Neural crest cell (in vitro differentiated cells): ENCODE measurements around the gene SLC35F1. TPM values are rescaled to one million over a fixed set of nuclear protein-coding genes. Genes with fewer than 3 reads are reported as not detected.

ENCODE experiments used
- DNase-seq: peaks from one replicate; pipeline ENCODE4 v3.0.0; 2021; ENCODE audit warnings: low read depth, mixed read lengths, low spot score
- H3K27ac Mint-ChIP-seq: one replicate; pipeline ENCODE4 v1.8.0; 2021; ENCODE audit warnings: mild to moderate bottlenecking, mixed read lengths; ENCODE audit not compliant: unreplicated experiment
- H3K27me3 Mint-ChIP-seq: 2 replicates; pipeline ENCODE4 v1.8.0; 2021; ENCODE audit warnings: low read depth, mild to moderate bottlenecking, mixed read lengths
- H3K36me3 Mint-ChIP-seq: 2 replicates; pipeline ENCODE4 v1.8.0; 2021; ENCODE audit warnings: low read depth, mild to moderate bottlenecking, mixed read lengths
- H3K4me1 Mint-ChIP-seq: 2 replicates; pipeline ENCODE4 v1.8.0; 2021; ENCODE audit warnings: mixed read lengths
- H3K4me3 Mint-ChIP-seq: one replicate; pipeline ENCODE4 v1.8.0; 2021; ENCODE audit warnings: mild to moderate bottlenecking, mixed read lengths
- H3K9me3 Mint-ChIP-seq: 2 replicates; pipeline ENCODE4 v1.8.0; 2021; ENCODE audit warnings: mixed read lengths
- total RNA-seq: library from RNA; stranded (reverse); gene quantifications from 2 replicates; pipeline ENCODE4 v1.2.1, GENCODE V29; 2021
- TF ChIP-seq, protein P1 (sequence below): fragments of 200-600 bp; sonication (generic); conservative IDR thresholded peaks from 2 replicates; pipeline ENCODE4 v1.5.0; 2021; ENCODE audit warnings: antibody characterized with exemption, mild to moderate bottlenecking

The SLC35F1 gene
- total RNA-seq, 1 donor from 2014 or later = 41.4 TPM

DNA sequence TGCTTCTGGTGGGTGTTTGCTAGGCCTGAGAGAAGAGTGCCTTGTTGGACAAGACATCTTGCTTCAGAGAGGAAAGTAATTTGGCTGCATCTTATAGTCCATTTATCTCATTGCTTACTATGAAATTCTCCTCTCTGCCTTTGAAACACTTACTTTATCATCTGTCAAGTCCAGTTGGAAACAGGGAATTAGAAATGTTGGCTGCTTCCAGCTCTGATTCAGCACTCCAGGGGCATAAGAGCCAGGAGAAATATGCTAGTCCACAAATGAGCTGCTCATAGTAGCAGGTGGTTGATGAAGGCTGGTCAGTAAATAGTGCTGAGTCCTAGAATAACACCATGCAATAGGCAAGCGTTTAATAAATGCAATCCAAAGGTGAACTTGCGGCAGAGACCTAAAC, 227.1 kb downstream of the SLC35F1 start:
- DNase-seq = no peak
- Mint-ChIP-seq H3K27ac (no peak overlapping the region), H3K4me3 (no peak overlapping the region), H3K27me3 (no peaks in the 10 kb centered on the region), H3K9me3 (peaks cover 3% of the 10 kb centered on the region), H3K4me1 (peaks cover 23% of the 10 kb centered on the region), H3K36me3 (peaks cover 3% of the 10 kb centered on the region)
- TF ChIP-seq, protein P1, sequence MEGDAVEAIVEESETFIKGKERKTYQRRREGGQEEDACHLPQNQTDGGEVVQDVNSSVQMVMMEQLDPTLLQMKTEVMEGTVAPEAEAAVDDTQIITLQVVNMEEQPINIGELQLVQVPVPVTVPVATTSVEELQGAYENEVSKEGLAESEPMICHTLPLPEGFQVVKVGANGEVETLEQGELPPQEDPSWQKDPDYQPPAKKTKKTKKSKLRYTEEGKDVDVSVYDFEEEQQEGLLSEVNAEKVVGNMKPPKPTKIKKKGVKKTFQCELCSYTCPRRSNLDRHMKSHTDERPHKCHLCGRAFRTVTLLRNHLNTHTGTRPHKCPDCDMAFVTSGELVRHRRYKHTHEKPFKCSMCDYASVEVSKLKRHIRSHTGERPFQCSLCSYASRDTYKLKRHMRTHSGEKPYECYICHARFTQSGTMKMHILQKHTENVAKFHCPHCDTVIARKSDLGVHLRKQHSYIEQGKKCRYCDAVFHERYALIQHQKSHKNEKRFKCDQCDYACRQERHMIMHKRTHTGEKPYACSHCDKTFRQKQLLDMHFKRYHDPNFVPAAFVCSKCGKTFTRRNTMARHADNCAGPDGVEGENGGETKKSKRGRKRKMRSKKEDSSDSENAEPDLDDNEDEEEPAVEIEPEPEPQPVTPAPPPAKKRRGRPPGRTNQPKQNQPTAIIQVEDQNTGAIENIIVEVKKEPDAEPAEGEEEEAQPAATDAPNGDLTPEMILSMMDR = no peak

DNA sequence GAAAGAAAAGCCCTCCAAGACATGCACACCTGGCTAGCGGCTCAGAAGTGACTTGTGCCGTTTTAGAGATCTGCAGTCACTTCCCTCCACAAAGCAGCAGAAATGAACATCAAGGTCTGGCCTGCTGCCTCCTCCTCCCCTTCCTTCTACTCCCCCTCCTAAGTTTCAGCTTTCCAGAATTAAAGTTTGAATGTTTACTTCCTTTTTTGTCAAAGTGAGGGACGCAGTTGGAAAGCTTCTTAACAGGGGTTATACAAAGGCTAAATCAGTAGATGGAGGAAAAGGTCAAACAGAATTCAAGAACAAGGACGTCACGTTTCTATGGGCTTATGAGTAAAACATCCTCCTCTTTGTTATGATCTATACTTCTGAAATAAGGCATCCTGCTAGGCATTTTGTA, 227.7 kb downstream of the SLC35F1 start:
- no peaks in the 10 kb centered on the region for H3K27me3 Mint-ChIP-seq
- peaks cover 23% of the 10 kb centered on the region for H3K4me1 Mint-ChIP-seq
- no peak for DNase-seq

DNA sequence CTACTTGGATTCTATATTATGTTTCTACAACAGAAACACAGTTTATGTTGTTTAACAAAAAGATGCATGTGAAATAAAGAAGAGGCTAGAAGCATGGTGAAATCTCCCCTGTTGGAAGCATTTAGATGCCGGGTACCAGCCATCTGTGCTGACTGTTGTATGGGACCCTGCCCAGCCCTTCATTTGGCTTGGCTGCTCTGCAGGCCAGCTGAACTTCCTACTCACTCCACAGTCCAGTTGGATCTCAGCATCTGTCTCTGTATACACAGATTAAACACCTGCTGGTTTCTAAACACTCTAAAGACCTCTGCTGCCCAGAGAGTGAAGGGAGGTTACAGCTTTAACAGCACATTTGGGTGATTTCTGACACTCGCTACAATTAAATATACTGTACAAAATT, 228.3 kb downstream of the SLC35F1 start:
- Mint-ChIP-seq H3K27me3 (no peaks in the 10 kb centered on the region), H3K36me3 (no peaks in the 10 kb centered on the region), H3K4me1 (peaks cover 23% of the 10 kb centered on the region), H3K9me3 (peaks cover 3% of the 10 kb centered on the region), H3K4me3 (no peak overlapping the region), H3K27ac (no peak overlapping the region)
- TF ChIP-seq, protein P1 = no peak
- no peak for DNase-seq

More for the DNA sequence above, 227.7 kb downstream of the SLC35F1 start:
- H3K9me3 Mint-ChIP-seq = peaks cover 3% of the 10 kb centered on the region
- TF ChIP-seq, protein P1 = no peak
- H3K4me3 Mint-ChIP-seq = no peak overlapping the region
- no peak overlapping the region for H3K27ac Mint-ChIP-seq
- no peaks in the 10 kb centered on the region for H3K36me3 Mint-ChIP-seq

- Mint-ChIP-seq H3K27ac (no peak overlapping the region), H3K4me1 (peaks cover 8% of the 10 kb centered on the region), H3K4me3 (no peak overlapping the region), H3K27me3 (no peaks in the 10 kb centered on the region), H3K36me3 (no peaks in the 10 kb centered on the region), H3K9me3 (peaks cover 3% of the 10 kb centered on the region)
- TF ChIP-seq, protein P1 = no peak
- DNase-seq = no peak
Measured at GRCh38 chr6:118141211-118141610, 234.1 kb downstream of the SLC35F1 start.

DNA sequence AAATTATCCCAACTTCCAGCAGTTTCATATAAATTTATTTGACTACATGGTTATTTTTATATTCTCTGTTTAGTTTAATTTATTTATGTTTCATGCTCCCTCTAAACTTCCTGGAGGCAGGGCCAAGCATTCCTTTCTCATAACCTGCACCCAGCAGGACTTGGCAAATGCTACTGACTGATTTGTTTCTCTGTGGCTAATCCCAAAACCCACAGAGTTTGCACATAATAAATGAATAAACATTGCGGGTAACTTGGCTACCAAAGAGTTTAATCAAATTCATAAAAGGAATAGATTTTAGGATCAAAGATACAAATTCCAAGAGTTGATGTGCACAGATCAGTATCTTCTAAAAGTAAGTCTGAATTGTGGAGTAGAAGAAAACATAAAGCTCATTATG, 239.5 kb downstream of the SLC35F1 start:
- H3K27ac Mint-ChIP-seq = no peak overlapping the region
- TF ChIP-seq, protein P1 = no peak
- DNase-seq = no peak
- H3K4me3 Mint-ChIP-seq = no peak overlapping the region
- no peaks in the 10 kb centered on the region for H3K27me3 Mint-ChIP-seq
- H3K36me3 Mint-ChIP-seq = peaks cover 3% of the 10 kb centered on the region
- H3K9me3 Mint-ChIP-seq = no peaks in the 10 kb centered on the region
- H3K4me1 Mint-ChIP-seq = peaks cover 12% of the 10 kb centered on the region

- Mint-ChIP-seq H3K36me3 (peaks cover 3% of the 10 kb centered on the region), H3K9me3 (no peaks in the 10 kb centered on the region), H3K4me3 (no peak overlapping the region), H3K27ac (no peak overlapping the region), H3K4me1 (peaks cover 21% of the 10 kb centered on the region), H3K27me3 (no peaks in the 10 kb centered on the region)
- TF ChIP-seq, protein P1 = no peak
- DNase-seq = no peak
Measured at GRCh38 chr6:118147511-118147910, 240.4 kb downstream of the SLC35F1 start.
